Ecto neural progenitor cell (in vitro differentiated cells): Measurements from ENCODE around the gene MTHFD2L.

ENCODE experiments used
- DNase-seq: peaks from one replicate; pipeline ENCODE4 v3.0.0-alpha.2; 2018; ENCODE audit warnings: low spot score

The MTHFD2L gene

DNA sequence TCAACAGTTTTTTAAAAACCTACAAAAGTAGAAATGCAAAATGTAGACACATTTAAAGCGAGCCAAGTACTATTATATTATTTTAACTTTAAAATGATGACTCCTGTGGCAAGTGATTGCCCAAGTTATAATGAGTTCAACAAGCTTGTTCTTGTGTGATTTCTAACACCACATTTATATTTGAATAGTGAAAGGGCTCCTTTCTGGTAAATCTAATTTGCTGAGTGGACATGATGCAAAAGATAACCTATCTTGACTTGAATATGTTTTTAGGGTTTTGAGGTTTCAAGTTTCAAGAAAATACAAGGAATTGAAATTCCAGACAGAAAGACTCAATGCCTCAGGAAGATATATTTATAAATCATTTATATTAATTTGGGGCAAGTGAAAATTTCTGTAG is 149.3 kb downstream of the MTHFD2L start:
- no peak for DNase-seq

DNA sequence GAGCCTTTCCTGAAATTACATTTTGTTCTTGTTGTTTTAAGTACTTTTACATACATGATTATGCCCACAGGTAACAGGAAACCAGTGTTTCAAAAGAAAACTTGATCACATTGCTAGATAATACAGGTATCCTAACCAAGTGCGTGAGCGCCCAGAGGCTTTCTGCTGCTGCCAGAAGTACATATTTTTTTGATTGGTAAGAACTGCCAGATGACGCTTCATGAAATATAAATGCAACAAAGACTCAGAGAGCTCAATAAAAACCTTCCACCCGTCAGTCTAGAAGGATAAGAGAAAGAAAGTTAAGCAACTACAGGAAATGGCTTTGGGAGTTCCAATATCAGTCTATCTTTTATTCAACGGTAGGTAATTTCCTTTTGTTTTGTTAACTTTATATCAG is 150.3 kb downstream of the MTHFD2L start, which contains the start of gene EPGN:
Gene EPGN, plus strand, starts transcription at position 256 of the 400 bp plus-strand sequence. Its CDS starts 64 bp downstream, at position 320.
- DNase-seq: no peak

- DNase-seq: no peak
Measured at GRCh38 chr4:74309223-74309622, 151.3 kb downstream of the MTHFD2L start.

DNA sequence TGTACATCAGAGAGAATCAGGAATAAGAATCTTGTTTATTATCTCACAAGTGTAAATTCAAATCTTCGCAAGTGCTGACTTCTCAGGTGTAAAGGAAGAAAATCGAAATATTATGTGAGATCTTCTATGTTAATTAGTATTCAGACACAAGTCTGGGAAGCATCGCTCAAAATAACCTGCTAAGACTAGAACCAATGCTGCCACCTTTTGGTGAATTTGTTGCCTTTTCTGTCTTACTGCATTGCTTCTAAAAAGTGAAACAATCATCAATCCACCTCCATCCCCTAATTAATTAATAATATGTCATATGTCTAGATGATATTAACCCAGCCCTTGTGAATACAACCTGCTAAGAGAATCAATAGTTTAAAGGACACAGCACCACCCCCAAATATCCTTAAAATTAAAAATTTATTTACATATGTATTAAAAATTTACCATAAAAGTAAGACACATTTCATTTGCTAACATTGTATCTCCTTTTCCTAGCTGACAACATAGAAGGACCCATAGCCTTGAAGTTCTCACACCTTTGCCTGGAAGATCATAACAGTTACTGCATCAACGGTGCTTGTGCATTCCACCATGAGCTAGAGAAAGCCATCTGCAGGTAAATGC is 153.9 kb downstream of the MTHFD2L start:
- DNase-seq: no peak

DNA sequence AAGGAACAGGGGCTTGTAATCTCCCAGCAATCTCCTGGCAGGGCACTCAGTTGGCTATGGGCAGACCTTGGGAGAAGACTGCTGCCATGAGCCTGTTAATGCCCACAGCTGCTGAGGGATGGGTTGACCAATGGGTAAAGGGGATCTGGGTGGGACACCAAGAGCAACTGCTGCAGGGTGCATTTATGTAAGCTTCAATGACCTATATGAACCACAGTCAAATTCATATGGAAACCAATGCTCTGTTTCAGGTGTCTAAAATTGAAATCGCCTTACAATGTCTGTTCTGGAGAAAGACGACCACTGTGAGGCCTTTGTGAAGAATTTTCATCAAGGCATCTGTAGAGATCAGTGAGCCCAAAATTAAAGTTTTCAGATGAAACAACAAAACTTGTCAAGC is 156.4 kb downstream of the MTHFD2L start:
- DNase-seq: no peak

DNA sequence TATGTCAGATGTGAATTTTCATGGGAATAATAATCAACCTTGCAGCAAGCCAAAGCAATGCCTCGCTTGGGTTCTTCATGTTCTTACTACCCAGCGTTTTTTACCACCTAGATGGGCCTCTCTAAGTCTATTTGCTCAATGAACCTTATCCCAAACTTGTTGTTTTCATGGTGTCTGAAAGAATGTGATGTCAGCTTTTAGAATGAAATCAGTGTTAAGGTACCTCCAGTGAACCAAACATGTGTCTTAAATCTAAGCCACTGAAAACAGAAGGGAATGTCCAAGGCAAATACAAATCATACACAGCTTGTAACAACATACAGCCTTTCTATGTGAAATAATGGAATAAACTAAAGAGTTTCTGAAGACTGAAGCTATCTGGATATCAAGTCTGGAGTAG is 157.0 kb downstream of the MTHFD2L start:
- DNase-seq: no peak

- no peak for DNase-seq
Measured at GRCh38 chr4:74315376-74315775, 157.5 kb downstream of the MTHFD2L start.

DNA sequence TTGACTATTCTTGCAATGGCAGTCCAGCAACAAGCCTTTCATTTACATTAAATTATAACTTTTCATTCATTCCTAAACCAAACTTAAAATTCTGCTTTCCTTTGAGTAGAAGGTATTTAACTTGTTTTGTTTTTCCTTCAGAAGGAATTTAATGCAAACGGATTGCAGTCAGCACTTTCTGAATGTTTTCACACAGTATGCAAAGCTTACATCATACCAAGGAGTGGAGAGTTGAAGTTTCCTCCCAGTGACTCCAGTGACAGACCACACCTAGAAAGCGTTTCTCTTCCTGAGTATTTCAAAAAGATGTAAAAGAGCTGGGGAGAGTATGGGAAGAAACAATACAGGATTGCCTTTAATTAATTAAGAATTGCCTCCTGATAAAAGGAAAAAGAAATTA is 158.5 kb downstream of the MTHFD2L start:
- no peak for DNase-seq

DNA sequence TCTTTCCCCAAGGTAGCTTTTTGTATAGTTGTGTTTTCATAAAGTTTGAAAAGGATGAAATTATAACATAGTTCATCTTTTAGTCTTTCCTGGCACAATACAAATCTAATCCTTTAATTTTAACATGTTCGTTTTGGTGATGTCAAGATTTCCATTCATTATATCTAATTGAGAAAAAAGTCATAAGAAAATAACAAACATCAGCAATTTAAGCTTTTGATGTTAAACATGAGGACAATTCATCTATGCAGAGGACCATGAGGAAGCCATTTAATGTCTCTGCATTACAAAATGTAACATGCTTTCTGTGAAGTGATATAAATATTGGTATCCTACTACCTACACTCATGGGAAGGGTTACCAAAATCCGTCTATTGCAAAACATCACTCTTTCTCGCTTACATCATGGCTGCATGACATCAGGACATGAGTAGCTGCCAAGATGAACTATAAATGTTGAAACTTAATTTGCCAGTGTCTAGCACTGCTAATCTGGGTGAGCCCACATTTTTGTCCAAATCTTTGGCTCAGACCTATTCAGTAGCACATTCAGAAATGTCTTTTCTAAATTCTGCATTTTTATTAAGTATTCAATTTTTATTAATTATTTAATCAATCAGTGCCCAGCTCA is 159.8 kb downstream of the MTHFD2L start:
- DNase-seq: no peak

GRCh38 chr4:74318276-74318675 is 160.4 kb downstream of the MTHFD2L start:
- no peak for DNase-seq

GRCh38 chr4:74319470-74319869 is 161.6 kb downstream of the MTHFD2L start:
- DNase-seq: no peak

GRCh38 chr4:74320559-74321118 is 162.7 kb downstream of the MTHFD2L start:
- DNase-seq: peak; percentile 49

DNA sequence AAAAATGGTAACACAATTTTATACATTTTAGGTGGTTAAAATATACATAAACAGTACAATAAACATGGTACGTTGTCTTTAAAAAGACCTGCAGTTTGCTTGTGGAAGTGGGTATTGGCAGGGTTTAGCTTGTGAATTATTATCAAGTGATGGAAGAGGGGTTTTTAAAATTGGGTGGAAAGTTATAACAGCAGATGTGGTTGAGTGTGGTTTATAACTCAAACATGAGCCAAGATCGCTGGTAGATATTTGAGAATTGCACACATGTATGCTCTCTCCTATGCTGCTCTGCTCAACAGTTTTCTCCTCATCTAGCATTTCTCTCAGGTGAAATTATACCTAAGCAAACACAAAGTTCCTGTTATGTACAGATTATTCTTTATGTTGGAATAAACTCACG is 164.4 kb downstream of the MTHFD2L start:
- DNase-seq: no peak

DNA sequence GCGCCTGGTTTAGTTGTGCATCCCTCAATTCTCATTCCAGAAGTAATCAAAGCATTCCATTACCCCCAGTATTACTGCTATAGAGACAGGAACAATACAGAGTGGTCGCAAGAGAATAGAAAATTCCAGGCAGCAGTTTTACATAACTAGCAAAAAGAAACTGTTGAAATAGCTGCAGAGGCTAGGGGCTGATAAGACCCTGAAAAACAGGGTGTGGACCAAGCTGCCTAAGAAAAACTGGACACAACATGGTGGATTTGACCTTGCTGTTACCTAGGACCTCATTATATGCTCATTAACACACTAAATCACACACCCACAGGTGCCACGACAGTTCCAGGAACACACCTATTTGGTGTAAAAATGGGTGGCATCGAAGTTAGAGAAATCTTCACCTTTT is 165.7 kb downstream of the MTHFD2L start:
- no peak for DNase-seq

GRCh38 chr4:74324262-74324661 is 166.3 kb downstream of the MTHFD2L start:
- DNase-seq: no peak

GRCh38 chr4:74325886-74326285 is 168.0 kb downstream of the MTHFD2L start:
- DNase-seq: no peak

DNA sequence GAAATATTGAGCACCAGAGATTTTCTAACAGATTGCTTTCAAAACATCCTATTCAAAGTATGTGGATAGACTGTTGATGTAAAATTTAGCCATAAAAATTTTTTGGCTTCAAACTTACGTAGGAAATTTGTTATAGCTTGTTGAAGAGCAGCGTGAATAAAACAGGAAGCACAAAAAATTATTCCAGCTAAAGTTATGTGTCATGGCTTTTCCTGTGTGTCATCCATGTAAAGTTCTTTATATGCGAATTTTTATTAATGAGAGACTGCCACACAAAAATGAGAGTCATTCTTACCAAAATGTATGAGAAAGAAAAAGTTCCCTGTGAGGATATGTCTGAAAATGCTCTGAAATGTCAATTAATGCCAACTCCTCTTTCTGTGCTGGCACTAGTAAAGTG is 169.8 kb downstream of the MTHFD2L start:
- no peak for DNase-seq

DNA sequence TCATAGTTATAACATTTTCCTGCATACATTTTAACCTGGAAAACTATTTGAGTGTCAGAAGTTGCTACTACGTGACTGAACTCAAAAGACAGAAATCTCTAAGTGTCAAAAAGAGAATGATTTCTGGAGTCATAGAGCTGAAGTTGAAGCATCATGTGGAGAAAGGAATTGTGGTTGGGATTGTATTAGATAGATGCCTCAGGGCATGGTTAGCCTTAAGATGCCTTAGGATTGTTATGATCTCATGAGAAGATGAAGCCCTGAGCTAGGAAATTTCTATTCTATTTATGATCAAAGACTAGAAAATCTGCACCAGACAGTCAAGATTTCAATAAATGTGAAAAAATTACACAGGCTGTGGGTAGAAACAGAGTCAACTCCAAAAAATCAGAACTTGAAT is 170.6 kb downstream of the MTHFD2L start:
- no peak for DNase-seq

GRCh38 chr4:74329307-74329706 is 171.4 kb downstream of the MTHFD2L start:
- no peak for DNase-seq

GRCh38 chr4:74330295-74330750 is 172.4 kb downstream of the MTHFD2L start:
- no peak for DNase-seq

GRCh38 chr4:74331252-74331651 is 173.3 kb downstream of the MTHFD2L start:
- DNase-seq: no peak

- no peak for DNase-seq
Measured at GRCh38 chr4:74331944-74332343, 174.0 kb downstream of the MTHFD2L start.

GRCh38 chr4:74334636-74335035 is 176.7 kb downstream of the MTHFD2L start:
- no peak for DNase-seq
